Measurements from ENCODE around the gene KRT6B. TPM values are rescaled to one million over a fixed set of nuclear protein-coding genes. Genes with fewer than 3 reads are reported as not detected.

The KRT6B gene
- polyA plus RNA-seq, 1 donor (not counting 4 experiments of a cell fraction or from before 2014, with no cell fraction given), result 2,016 TPM

GRCh38 chr12:52473768-52474167, 21.8 kb upstream of the KRT6B start, which contains the start of gene KRT6C:
Gene KRT6C (minus strand): TSS chr12:52473805. CDS start chr12:52473737, 68 bp downstream.
- Histone ChIP-seq H4K20me1 (ENCODE audit: control insufficient read depth, extremely low read depth, insufficient read depth, low read length) (no peaks in the 10 kb centered on the region), H3K9ac (ENCODE audit: control insufficient read depth, extremely low read depth, insufficient read depth, low read length) (no peak within 1 kb of the TSS), H3K27ac (ENCODE audit: control insufficient read depth, insufficient read depth, low read length) (no peak within 1 kb of the TSS), H3K79me2 (ENCODE audit: control insufficient read depth, insufficient read depth, low read length) (no peaks in the 10 kb centered on the region), H2AFZ (ENCODE audit: control insufficient read depth, low read length) (peak within 1 kb of the TSS; percentile 19), H3K9me3 (ENCODE audit: control insufficient read depth, low read depth, low read length) (no peaks in the 10 kb centered on the region), H3K9me1 (ENCODE audit: control insufficient read depth, extremely low read depth, insufficient read depth, low read length) (no peaks in the 10 kb centered on the region), H3K4me2 (ENCODE audit: control insufficient read depth, extremely low read depth, insufficient read depth, low read depth, low read length) (peak within 1 kb of the TSS; percentile 12), H3K27me3 (ENCODE audit: control insufficient read depth, extremely low read depth, insufficient read depth, low read length) (no peaks in the 10 kb centered on the region), H3K4me1 (ENCODE audit: control insufficient read depth, extremely low read depth, insufficient read depth, low read length) (peaks cover 9% of the 10 kb centered on the region), H3K4me3 (ENCODE audit: control insufficient read depth in 2 of 3, extremely low read depth in 1 of 3, insufficient read depth in 2 of 3, low read depth in 1 of 3, low read length in 3 of 3) (peak within 1 kb of the TSS in 1 of 3 experiments; percentile 29), H3K36me3 (ENCODE audit: control insufficient read depth in 2 of 2, extremely low read depth in 1 of 2, insufficient read depth in 2 of 2, low read length in 2 of 2) (peaks cover 0 to 2% of the 10 kb centered on the region in 2 experiments)
- DNase-seq (ENCODE audit: low read depth, low spot score), result no peak
- FAIRE-seq, result peak; percentile 87
- dilution Hi-C loops (cut with MboI; ENCODE audit: extremely low pct_ligation_motif_present, low sequenced_read_pairs), result no loop called here
- TF ChIP-seq CTCF (optimal IDR thresholded peaks at IDR 0.05 in 1 of 3, IDR thresholded peaks at IDR 0.05 in 1 of 3, conservative IDR thresholded peaks at IDR 0.05 in 1 of 3; ENCODE audit: extremely low read depth in 1 of 3, insufficient read depth in 2 of 3, low read length in 3 of 3), result no peak
- no peak for TF ChIP-seq EZH2 (IDR thresholded peaks at IDR 0.05; ENCODE audit: low read length)

GRCh38 chr12:52469853-52470252, 17.9 kb upstream of the KRT6B start:
- FAIRE-seq (no peak), DNase-seq (ENCODE audit: low read depth, low spot score) (no peak)
- dilution Hi-C loops (cut with MboI; ENCODE audit: extremely low pct_ligation_motif_present, low sequenced_read_pairs), result no loop called here
- H3K9me1 ChIP-seq (ENCODE audit: control insufficient read depth, extremely low read depth, insufficient read depth, low read length), result no peaks in the 10 kb centered on the region
- no peak overlapping the region for H3K9ac ChIP-seq (ENCODE audit: control insufficient read depth, extremely low read depth, insufficient read depth, low read length)
- no peaks in the 10 kb centered on the region for H3K27me3 ChIP-seq (ENCODE audit: control insufficient read depth, extremely low read depth, insufficient read depth, low read length)
- H2AFZ ChIP-seq (ENCODE audit: control insufficient read depth, low read length), result no peak overlapping the region
- no peak for TF ChIP-seq CTCF (optimal IDR thresholded peaks at IDR 0.05 in 1 of 3, IDR thresholded peaks at IDR 0.05 in 1 of 3, conservative IDR thresholded peaks at IDR 0.05 in 1 of 3; ENCODE audit: extremely low read depth in 1 of 3, insufficient read depth in 2 of 3, low read length in 3 of 3)
- no peak for TF ChIP-seq EZH2 (IDR thresholded peaks at IDR 0.05; ENCODE audit: low read length)
- peaks cover 0 to 2% of the 10 kb centered on the region in 2 experiments for H3K36me3 ChIP-seq (ENCODE audit: control insufficient read depth in 2 of 2, extremely low read depth in 1 of 2, insufficient read depth in 2 of 2, low read length in 2 of 2)
- H3K4me1 ChIP-seq (ENCODE audit: control insufficient read depth, extremely low read depth, insufficient read depth, low read length), result peaks cover 9% of the 10 kb centered on the region
- no peaks in the 10 kb centered on the region for H3K9me3 ChIP-seq (ENCODE audit: control insufficient read depth, low read depth, low read length)
- H3K4me3 ChIP-seq (ENCODE audit: control insufficient read depth in 2 of 3, extremely low read depth in 1 of 3, insufficient read depth in 2 of 3, low read depth in 1 of 3, low read length in 3 of 3), result no peak overlapping the region
- no peak overlapping the region for H3K4me2 ChIP-seq (ENCODE audit: control insufficient read depth, extremely low read depth, insufficient read depth, low read depth, low read length)
- no peaks in the 10 kb centered on the region for H4K20me1 ChIP-seq (ENCODE audit: control insufficient read depth, extremely low read depth, insufficient read depth, low read length)
- H3K27ac ChIP-seq (ENCODE audit: control insufficient read depth, insufficient read depth, low read length), result no peak overlapping the region
- H3K79me2 ChIP-seq (ENCODE audit: control insufficient read depth, insufficient read depth, low read length), result no peaks in the 10 kb centered on the region

Measured in keratinocyte (primary cell).